Pancreas (tissue), 10 donors: Measurements from ENCODE around the gene C16orf96. TPM values are rescaled to one million over a fixed set of nuclear protein-coding genes. Genes with fewer than 3 reads are reported as not detected.

Experiments used
- ATAC-seq, 4 donors: fragments of 200-7000 bp; cut with Tn5 transposase; one replicate each; pipeline versions ENCODE4 v1.8.0 to v1.9.1; 2020; ENCODE audit warnings: mild to moderate bottlenecking in 4 of 4, moderate library complexity in 4 of 4
- DNase-seq, 6 donors: peaks; one replicate each; pipeline ENCODE4 v3.0.0-alpha.2; 2020
- FAIRE-seq: peaks from 2 replicates; lab custom pipeline; 2012; peaks lifted over from hg19 to GRCh38; lab: Jason Lieb, UNC
- H3K27ac ChIP-seq, 4 donors: fragments of 200-600 bp; sonication (generic); 1 replicate in 3 of 4; 2 replicates in 1 of 4; pipeline versions ENCODE4 v1.5.0 to v1.8.0; 2020
- H3K27me3 ChIP-seq, 4 donors: fragments of 200-600 bp; one replicate each; pipeline ENCODE4 v1.8.0; 2021
- H3K36me3 ChIP-seq, 3 donors: fragments of 200-600 bp; sonication (generic) in 1 of 3; one replicate each; pipeline versions ENCODE4 v1.5.0 to v1.8.0; 2020 to 2021
- H3K4me1 ChIP-seq, 3 donors: fragments of 200-600 bp; one replicate each; pipeline ENCODE4 v1.8.0; 2021
- H3K4me3 ChIP-seq, 4 donors: fragments of 200-600 bp; sonication (generic) in 2 of 4; one replicate each; pipeline versions ENCODE4 v1.5.0 to v1.8.0; 2020 to 2021
- H3K9me3 ChIP-seq, 4 donors: fragments of 200-600 bp; one replicate each; pipeline ENCODE4 v1.8.0; 2021
- CTCF ChIP-seq, 4 donors: fragments of 200-600 bp; sonication (generic) in 3 of 4; IDR thresholded peaks; one replicate each; pipeline versions ENCODE4 v1.5.0 to v1.8.0; 2021; ENCODE audit warnings: antibody characterized with exemption in 4 of 4
- WGBS, 2 donors: extraction: QIAGEN DNeasy Blood & Tissue Kit; methylation state at CpG; one replicate each; pipeline ENCODE4 v1.1.7; 2013; 5-methylcytosine and 5-hydroxymethylcytosine counted together
- intact Hi-C, 3 donors: fragments of 100-400 bp; cut with DNase I; formaldehyde crosslinking; loops; one replicate each; pipeline versions ENCODE4 v1.11.1 to v1.14.2; 2022
- polyA plus RNA-seq, 2 donors: library from polyadenylated mRNA; stranded (reverse); fragments of 200-250 nt; gene quantifications; one replicate each; pipeline ENCODE4 v1.2.3, GENCODE V29; 2013
- total RNA-seq, 6 donors: library from RNA; stranded (reverse); fragmentation: NEBNext Ultra II Directional in 4 of 6; extraction: Animal tissue kit (Norgen Biotek cat#: 25700) in 4 of 6; gene quantifications; one replicate each; pipeline versions ENCODE4 v1.2.1 to v1.2.4, GENCODE V29; 2021 to 2023
- donor health status: healthy with polysubstance abuse.
- donor health status: DM: no; HTN: no; CAD: no; lungs with moderate emphysema.
- donor health status: DM: no; HTN: no; CAD: no.
- donor health status: control.
- donor health status: control.
- donor health status: Bipolar disorder and iron deficiency.
- donor health status: DM: yes; HTN: yes; CAD: no.
- donor health status: DM: no; HTN: no; CAD: no.
- donor health status: DM: no; HTN: no; CAD: no.
- donor health status: DM: yes; HTN: yes; CAD: no.

Gene C16orf96
- total and polyA plus RNA-seq, 8 donors: 0.28 to 0.47 (median 0.31) TPM

- peaks cover 10 to 17% (median 15%) of the 10 kb centered on the region in 3 donors for H3K4me1 ChIP-seq
- no peaks in the 10 kb centered on the region for H3K27me3 ChIP-seq
- no peak for TF ChIP-seq CTCF (IDR thresholded peaks at IDR 0.05)
- no peak for ATAC-seq
- H3K36me3 ChIP-seq: peaks cover 0 to 11% (median 7%) of the 10 kb centered on the region in 3 donors
- 35 to 36% methylated on average over 13 to 14 of the region's 14 CpGs for WGBS, 2 donors
- no peak for FAIRE-seq
- no peak overlapping the region for H3K27ac ChIP-seq
- no peak for DNase-seq
- H3K9me3 ChIP-seq: no peaks in the 10 kb centered on the region
- H3K4me3 ChIP-seq: peak overlapping the region; percentile 84 to 97 (median 91)
- intact Hi-C loops: loop anchor here in 1 of 3 donors (10.0 kb wide), 1 partner anchor 342 kb away; the partner anchor contains the start of gene SEC14L5
Measured at GRCh38 chr16:4612977-4613635, 57.0 kb downstream of the C16orf96 start.

- Histone ChIP-seq H3K4me3 (peak overlapping the region; percentile 84 to 97 (median 91)), H3K27me3 (no peaks in the 10 kb centered on the region), H3K4me1 (peaks cover 17 to 23% (median 18%) of the 10 kb centered on the region in 3 donors), H3K27ac (peak overlapping the region; percentile 71 to 98 (median 89)), H3K9me3 (no peaks in the 10 kb centered on the region), H3K36me3 (peaks cover 0 to 7% (median 7%) of the 10 kb centered on the region in 3 donors)
- TF ChIP-seq CTCF (IDR thresholded peaks at IDR 0.05): no peak
- DNase-seq (peak in 5 of 6 donors; percentile 47 to 84 (median 67)), FAIRE-seq (no peak), ATAC-seq (peak in 1 of 4 donors; percentile 1)
- intact Hi-C loops: loop anchor here in 1 of 3 donors (10.0 kb wide), 1 partner anchor 341 kb away; the partner anchor contains the start of gene SEC14L5
- WGBS, 2 donors: 1% methylated on average over 71 to 92 of the region's 92 CpGs
Measured at GRCh38 chr16:4613636-4614570, 57.8 kb downstream of the C16orf96 start.

- TF ChIP-seq CTCF (IDR thresholded peaks at IDR 0.05): no peak
- DNase-seq (peak; percentile 84 to 94 (median 90)), FAIRE-seq (no peak), ATAC-seq (peak; percentile 69 to 76 (median 74))
- H3K27ac ChIP-seq: peak within 1 kb of the TSS; percentile 83 to 98 (median 96)
- intact Hi-C loops: loop anchor here in 1 of 3 donors (10.0 kb wide), 1 partner anchor 340 kb away; the partner anchor contains the start of gene SEC14L5
- WGBS, 2 donors: 8 to 17% methylated on average over 51 to 100 of the region's 100 CpGs
- peaks cover 17 to 24% (median 19%) of the 10 kb centered on the region in 3 donors for H3K4me1 ChIP-seq
- H3K4me3 ChIP-seq: peak within 1 kb of the TSS; percentile 84 to 97 (median 91)
- H3K36me3 ChIP-seq: no peaks in the 10 kb centered on the region
- no peaks in the 10 kb centered on the region for H3K9me3 ChIP-seq
- no peaks in the 10 kb centered on the region for H3K27me3 ChIP-seq
Measured at GRCh38 chr16:4614571-4615383, 58.6 kb downstream of the C16orf96 start, which contains the start of gene UBALD1. UBALD1 (minus strand) TSS chr16:4614888; CDS start chr16:4614797, 91 bp downstream.

DNA sequence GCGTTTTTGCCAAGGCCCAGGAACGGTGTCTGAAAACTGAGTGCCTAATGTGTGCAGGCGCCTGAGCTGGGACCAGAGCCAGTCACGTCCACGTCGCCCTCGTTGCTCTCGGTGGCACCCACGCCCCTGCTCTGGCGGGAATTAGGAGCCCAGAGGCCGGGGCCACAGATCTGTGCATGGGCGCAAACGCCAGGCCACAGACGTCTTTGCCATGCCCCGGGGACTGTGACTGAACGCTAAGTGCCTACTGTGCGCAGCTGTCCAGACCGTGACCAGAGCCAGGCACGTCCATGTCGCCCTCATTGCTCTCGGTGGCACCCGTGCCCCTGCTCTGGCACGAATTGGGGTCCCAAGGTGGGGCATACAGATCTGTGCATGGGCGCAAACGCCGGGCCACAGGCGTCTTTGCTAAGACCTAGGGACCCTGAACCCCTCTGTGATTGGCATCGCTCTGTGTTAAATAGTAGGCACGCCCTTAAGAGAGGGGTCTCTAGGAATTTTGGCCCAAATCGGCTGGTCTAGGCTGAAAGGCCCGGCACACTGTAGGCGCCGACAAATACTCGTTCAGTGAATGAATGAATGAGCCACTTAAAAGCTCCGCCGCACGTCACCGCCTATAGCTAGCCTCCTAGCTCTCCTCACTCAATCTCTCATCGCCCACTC, 59.4 kb downstream of the C16orf96 start:
- Histone ChIP-seq H3K27ac (peak overlapping the region; percentile 83 to 98 (median 96)), H3K27me3 (no peaks in the 10 kb centered on the region), H3K4me3 (peak overlapping the region in 3 of 4 donors; percentile 90 to 97 (median 92)), H3K4me1 (peaks cover 17 to 24% (median 19%) of the 10 kb centered on the region in 3 donors), H3K9me3 (no peaks in the 10 kb centered on the region), H3K36me3 (no peaks in the 10 kb centered on the region)
- peak in 1 of 4 donors; percentile 11 for ATAC-seq
- 69 to 74% methylated on average over 39 of the region's 39 CpGs for WGBS, 2 donors
- TF ChIP-seq CTCF (IDR thresholded peaks at IDR 0.05): no peak
- DNase-seq: peak in 5 of 6 donors; percentile 55 to 86 (median 62)
- intact Hi-C loops: loop anchor here in 1 of 3 donors (10.0 kb wide), 1 partner anchor 339 kb away; the partner anchor contains the start of gene SEC14L5
- FAIRE-seq: no peak
